Measurements from ENCODE around the gene SNCAIP.

DNA sequence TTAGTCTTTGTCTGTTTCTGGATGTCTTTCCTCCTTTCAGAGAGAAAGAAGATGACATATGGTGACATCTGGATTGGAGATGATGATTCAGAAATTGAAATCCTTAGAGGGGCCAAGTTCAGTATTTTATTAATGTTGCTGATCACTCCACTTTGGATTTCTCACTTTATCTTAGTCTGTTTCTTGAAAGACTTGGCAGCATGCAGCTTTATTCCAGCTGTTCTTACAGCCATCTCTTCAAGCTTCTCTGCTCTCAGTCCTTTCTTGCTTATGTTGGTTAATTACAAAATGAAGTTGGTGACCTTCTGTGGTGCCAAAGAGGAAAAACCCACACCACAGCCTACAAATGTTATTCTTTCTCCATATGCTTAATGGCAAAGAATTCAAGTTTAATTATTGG, 62.1 kb downstream of the SNCAIP start:
- TF ChIP-seq, protein P1, sequence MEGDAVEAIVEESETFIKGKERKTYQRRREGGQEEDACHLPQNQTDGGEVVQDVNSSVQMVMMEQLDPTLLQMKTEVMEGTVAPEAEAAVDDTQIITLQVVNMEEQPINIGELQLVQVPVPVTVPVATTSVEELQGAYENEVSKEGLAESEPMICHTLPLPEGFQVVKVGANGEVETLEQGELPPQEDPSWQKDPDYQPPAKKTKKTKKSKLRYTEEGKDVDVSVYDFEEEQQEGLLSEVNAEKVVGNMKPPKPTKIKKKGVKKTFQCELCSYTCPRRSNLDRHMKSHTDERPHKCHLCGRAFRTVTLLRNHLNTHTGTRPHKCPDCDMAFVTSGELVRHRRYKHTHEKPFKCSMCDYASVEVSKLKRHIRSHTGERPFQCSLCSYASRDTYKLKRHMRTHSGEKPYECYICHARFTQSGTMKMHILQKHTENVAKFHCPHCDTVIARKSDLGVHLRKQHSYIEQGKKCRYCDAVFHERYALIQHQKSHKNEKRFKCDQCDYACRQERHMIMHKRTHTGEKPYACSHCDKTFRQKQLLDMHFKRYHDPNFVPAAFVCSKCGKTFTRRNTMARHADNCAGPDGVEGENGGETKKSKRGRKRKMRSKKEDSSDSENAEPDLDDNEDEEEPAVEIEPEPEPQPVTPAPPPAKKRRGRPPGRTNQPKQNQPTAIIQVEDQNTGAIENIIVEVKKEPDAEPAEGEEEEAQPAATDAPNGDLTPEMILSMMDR (IDR thresholded peaks at IDR 0.05) = no peak
- TF ChIP-seq POLR2AphosphoS5 (IDR thresholded peaks at IDR 0.05) (no peak), POLR2A (IDR thresholded peaks at IDR 0.05) (no peak)

All from prostate gland (tissue), 2 donors.